Ishikawa (cell line): ENCODE measurements around the gene RAB8B.

Source experiments
- CEBPB ChIP-seq: IDR thresholded peaks from 2 replicates; pipeline ENCODE4 v1.6.1; 2012
- CREB1 ChIP-seq: IDR thresholded peaks from 2 replicates; pipeline ENCODE4 v1.6.1; 2012; ENCODE audit warnings: low read depth
- EGR1 ChIP-seq: IDR thresholded peaks from 2 replicates; pipeline ENCODE4 v1.6.1; 2012
- EP300 ChIP-seq: IDR thresholded peaks from 2 replicates; pipeline ENCODE4 v1.6.1; 2012; ENCODE audit warnings: borderline replicate concordance
- FOXM1 ChIP-seq: IDR thresholded peaks from 2 replicates; pipeline ENCODE4 v1.6.1; 2012; ENCODE audit warnings: low read depth, borderline replicate concordance
- NFIC ChIP-seq: IDR thresholded peaks from 2 replicates; pipeline ENCODE4 v1.6.1; 2012
- RAD21 ChIP-seq: IDR thresholded peaks from 2 replicates; pipeline ENCODE4 v1.6.1; 2012; ENCODE audit warnings: low read depth
- TAF1 ChIP-seq: IDR thresholded peaks from 2 replicates; pipeline ENCODE4 v1.6.1; 2012; ENCODE audit warnings: low read depth, mild to moderate bottlenecking
- TCF12 ChIP-seq: IDR thresholded peaks from 2 replicates; pipeline ENCODE4 v1.6.1; 2012; ENCODE audit warnings: low read depth
- TEAD4 ChIP-seq: IDR thresholded peaks from 2 replicates; pipeline ENCODE4 v1.6.1; 2012
- YY1 ChIP-seq: IDR thresholded peaks from 2 replicates; pipeline ENCODE4 v1.6.1; 2012; ENCODE audit warnings: low read depth
- ZBTB7A ChIP-seq: IDR thresholded peaks from 2 replicates; pipeline ENCODE4 v1.6.1; 2012; ENCODE audit warnings: low read depth
- TF ChIP-seq, protein P1 (sequence below): IDR thresholded peaks from 2 replicates; pipeline ENCODE4 v1.6.1; 2012
- TF ChIP-seq, protein P2 (sequence below): IDR thresholded peaks from 2 replicates; pipeline ENCODE4 v1.6.1; 2012
- TF ChIP-seq, protein P3 (sequence below): IDR thresholded peaks from 2 replicates; pipeline ENCODE4 v1.6.1; 2012; ENCODE audit warnings: low read depth, mild to moderate bottlenecking

RAB8B gene

DNA sequence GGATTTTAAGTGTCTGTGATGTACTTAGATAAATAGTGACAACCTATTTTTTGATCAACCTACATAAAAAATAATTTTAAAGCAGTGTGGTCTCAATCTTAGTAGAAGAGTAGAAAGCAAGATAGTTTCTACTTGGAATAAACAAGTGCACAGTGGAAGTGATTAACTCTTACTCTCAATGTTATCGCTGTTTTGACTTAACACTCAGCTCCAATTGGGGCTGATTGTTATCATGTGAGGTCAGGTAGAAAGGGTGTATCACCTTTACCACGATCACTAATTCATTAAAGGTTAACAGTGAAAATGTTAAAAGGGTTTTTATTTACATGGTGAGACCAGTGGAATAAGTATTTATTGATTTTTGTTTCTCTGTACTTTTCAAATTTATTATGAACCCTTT lies 65.6 kb downstream of the RAB8B start:
- TF ChIP-seq RAD21 (no peak), TEAD4 (no peak), TAF1 (no peak), CREB1 (no peak), YY1 (no peak), FOXM1 (no peak), NFIC (no peak), CEBPB (no peak), EGR1 (no peak), EP300 (no peak), TCF12 (no peak)
- TF ChIP-seq, protein P1, sequence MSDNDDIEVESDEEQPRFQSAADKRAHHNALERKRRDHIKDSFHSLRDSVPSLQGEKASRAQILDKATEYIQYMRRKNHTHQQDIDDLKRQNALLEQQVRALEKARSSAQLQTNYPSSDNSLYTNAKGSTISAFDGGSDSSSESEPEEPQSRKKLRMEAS, result no peak
- TF ChIP-seq, protein P2, sequence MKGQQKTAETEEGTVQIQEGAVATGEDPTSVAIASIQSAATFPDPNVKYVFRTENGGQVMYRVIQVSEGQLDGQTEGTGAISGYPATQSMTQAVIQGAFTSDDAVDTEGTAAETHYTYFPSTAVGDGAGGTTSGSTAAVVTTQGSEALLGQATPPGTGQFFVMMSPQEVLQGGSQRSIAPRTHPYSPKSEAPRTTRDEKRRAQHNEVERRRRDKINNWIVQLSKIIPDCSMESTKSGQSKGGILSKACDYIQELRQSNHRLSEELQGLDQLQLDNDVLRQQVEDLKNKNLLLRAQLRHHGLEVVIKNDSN, result no peak
- TF ChIP-seq, protein P3, sequence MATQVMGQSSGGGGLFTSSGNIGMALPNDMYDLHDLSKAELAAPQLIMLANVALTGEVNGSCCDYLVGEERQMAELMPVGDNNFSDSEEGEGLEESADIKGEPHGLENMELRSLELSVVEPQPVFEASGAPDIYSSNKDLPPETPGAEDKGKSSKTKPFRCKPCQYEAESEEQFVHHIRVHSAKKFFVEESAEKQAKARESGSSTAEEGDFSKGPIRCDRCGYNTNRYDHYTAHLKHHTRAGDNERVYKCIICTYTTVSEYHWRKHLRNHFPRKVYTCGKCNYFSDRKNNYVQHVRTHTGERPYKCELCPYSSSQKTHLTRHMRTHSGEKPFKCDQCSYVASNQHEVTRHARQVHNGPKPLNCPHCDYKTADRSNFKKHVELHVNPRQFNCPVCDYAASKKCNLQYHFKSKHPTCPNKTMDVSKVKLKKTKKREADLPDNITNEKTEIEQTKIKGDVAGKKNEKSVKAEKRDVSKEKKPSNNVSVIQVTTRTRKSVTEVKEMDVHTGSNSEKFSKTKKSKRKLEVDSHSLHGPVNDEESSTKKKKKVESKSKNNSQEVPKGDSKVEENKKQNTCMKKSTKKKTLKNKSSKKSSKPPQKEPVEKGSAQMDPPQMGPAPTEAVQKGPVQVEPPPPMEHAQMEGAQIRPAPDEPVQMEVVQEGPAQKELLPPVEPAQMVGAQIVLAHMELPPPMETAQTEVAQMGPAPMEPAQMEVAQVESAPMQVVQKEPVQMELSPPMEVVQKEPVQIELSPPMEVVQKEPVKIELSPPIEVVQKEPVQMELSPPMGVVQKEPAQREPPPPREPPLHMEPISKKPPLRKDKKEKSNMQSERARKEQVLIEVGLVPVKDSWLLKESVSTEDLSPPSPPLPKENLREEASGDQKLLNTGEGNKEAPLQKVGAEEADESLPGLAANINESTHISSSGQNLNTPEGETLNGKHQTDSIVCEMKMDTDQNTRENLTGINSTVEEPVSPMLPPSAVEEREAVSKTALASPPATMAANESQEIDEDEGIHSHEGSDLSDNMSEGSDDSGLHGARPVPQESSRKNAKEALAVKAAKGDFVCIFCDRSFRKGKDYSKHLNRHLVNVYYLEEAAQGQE, result no peak

DNA sequence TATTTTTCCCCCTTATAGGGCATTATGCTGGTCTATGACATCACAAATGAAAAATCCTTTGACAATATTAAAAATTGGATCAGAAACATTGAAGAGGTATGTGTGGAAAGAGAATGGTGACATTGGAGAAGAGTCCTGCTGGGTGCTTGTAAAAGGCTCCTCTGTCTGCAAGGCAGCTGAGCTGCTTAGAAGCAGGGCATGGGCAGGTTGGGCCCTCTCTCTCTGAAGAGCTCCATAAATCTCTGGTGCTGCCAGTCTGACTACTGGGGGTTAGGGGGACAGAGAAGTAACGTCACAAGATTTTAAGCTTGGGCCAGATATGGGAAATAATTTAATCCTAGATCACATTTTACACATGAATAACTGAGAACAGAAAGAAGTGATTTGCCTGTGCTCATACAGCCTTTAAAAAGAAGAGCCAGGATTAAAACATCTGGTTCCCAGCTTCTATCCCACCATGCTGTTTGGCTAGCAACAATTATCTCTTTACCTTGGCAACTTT lies 66.1 kb downstream of the RAB8B start:
- TF ChIP-seq, protein P2, result no peak
- TF ChIP-seq, protein P1, result no peak
- TF ChIP-seq ZBTB7A, result no peak
- no peak for TF ChIP-seq TAF1
- TF ChIP-seq, protein P3, result no peak
- no peak for TF ChIP-seq FOXM1
- no peak for TF ChIP-seq TCF12
- no peak for TF ChIP-seq EGR1
- TF ChIP-seq CEBPB, result no peak
- no peak for TF ChIP-seq RAD21

DNA sequence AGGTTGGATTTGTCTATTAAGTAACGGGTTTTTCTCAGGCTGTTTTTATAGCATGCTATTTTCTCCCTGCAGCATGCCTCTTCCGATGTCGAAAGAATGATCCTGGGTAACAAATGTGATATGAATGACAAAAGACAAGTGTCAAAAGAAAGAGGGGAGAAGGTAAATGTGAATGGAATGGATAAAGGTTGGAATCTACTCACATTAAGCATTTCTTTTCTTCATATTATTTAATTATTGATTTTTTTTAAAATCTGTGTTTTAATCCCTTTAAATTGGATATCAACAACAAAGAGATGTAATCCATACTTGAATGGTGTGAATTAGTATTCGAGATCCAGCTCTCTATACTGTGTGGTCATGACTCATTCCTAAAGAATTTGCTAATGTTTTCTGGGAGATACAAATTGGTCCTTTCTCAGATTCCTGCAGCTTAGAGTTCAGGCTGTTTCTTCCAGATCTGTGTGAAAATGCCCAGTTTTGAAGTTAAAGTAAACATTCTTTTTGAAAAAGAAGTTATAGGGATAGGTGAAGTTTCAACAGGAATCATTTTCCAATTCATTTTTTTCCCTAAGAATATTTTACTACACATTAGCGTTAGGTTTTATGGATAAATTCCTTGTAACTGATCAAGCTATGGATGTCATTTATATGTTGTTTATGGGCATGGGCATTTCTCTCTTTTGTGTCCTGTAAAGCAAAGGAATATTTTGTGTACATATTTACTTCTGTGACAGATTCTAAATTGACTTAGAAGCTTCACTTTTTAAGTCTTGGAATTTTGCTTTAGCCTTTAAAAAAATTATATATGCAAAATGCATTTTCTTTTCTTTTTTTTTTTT lies 67.2 kb downstream of the RAB8B start:
- TF ChIP-seq, protein P1, result 0 out of 2 replicates have a peak, but pooled peaks have one; percentile 20
- TF ChIP-seq FOXM1, result 0 out of 2 replicates have a peak, but pooled peaks have one; percentile 29
- 0 out of 2 replicates have a peak, but pooled peaks have one; percentile 47 for TF ChIP-seq EP300
- TF ChIP-seq TAF1, result no peak
- TF ChIP-seq TEAD4, result peak; percentile 83

DNA sequence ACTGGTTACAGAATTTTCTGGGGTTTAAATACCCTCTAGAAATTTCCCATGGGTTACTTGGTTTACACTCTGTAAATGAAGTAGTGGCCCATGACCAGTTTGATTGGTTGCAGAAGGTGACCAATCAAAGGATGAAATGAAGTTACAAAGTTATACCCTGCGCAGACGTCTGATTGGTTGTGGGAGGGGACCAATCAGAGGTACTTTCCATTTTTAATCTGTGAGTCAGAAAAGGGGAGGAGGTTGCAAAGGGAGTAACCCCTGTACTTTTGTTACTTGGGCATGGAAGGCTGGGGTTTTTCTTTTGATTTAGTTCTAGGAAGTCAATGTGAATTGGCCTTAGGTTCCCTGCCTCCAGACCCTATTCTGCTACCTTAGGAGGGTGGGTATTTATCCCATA lies 69.3 kb downstream of the RAB8B start:
- TF ChIP-seq, protein P3, result no peak
- TF ChIP-seq CEBPB, result no peak
- no peak for TF ChIP-seq EGR1
- no peak for TF ChIP-seq CREB1
- no peak for TF ChIP-seq TEAD4
- TF ChIP-seq YY1, result no peak
- TF ChIP-seq, protein P2, result no peak
- no peak for TF ChIP-seq FOXM1
- no peak for TF ChIP-seq TAF1
- no peak for TF ChIP-seq RAD21
- no peak for TF ChIP-seq TCF12
- TF ChIP-seq NFIC, result no peak
- no peak for TF ChIP-seq EP300
- no peak for TF ChIP-seq ZBTB7A
- TF ChIP-seq, protein P1, result no peak
